HCT116 (cell line): Measurements from ENCODE around the gene SSUH2. TPM values are rescaled to one million over a fixed set of nuclear protein-coding genes. Genes with fewer than 3 reads are reported as not detected.

Source experiments
- ATAC-seq: fragments of 200-7000 bp; cut with Tn5 transposase; 2 replicates; pipeline ENCODE4 v1.9.1; 2020; ENCODE audit warnings: mild to moderate bottlenecking, moderate library complexity
- BruUV-seq: library from RNA; stranded (reverse); fragments of 400-500 nt; replicated peaks from 2 replicates; lab custom pipeline; 2021; lab: Mats Ljungman, UMichigan
- CTCF ChIA-PET: fragments of 300-600 bp; sonication (Branson Sonifier 250); formaldehyde crosslinking; loops from one replicate; lab custom pipeline; 2021; ENCODE audit warnings: antibody characterized with exemption; lab: Charles Lee
- POLR2A ChIA-PET: fragments of 300-600, 350-600 bp; sonication (Branson Sonifier 250); formaldehyde crosslinking; loops from one replicate; lab custom pipeline; 2021; ENCODE audit warnings: antibody characterized with exemption; lab: Charles Lee
- RAD21 ChIA-PET, 2 experiments: fragments of 300-600 bp; sonication (Branson Sonifier 250); formaldehyde crosslinking; loops; one replicate each; lab custom pipeline; 2023; ENCODE audit warnings: low total read pairs in 2 of 2; ENCODE audit not compliant: uncharacterized antibody in 2 of 2, unreplicated experiment in 2 of 2, low non-redundant PET in 1 of 2; lab: Charles Lee
- DNase-seq: peaks from one replicate; pipeline ENCODE4 v3.0.0-alpha.2; 2010; ENCODE audit warnings: low read depth, low spot score
- H2AFZ ChIP-seq: fragments of 200-600 bp; shearing (Covaris generic), sonication (generic); 2 replicates; pipeline ENCODE4 v1.6.1; 2017; ENCODE audit warnings: low read depth, mixed run types, mixed read lengths, antibody characterized with exemption, low read length; ENCODE audit not compliant: poor library complexity, severe bottlenecking
- H3K27ac ChIP-seq: 2 replicates; pipeline ENCODE4 v1.5.1; 2012; ENCODE audit warnings: low read depth, low read length
- H3K27me3 ChIP-seq: fragments of 200-600 bp; sonication (generic); 2 replicates; pipeline ENCODE4 v1.6.1; 2016; ENCODE audit warnings: mixed run types, low read length, mixed read lengths; ENCODE audit not compliant: insufficient read depth
- H3K36me3 ChIP-seq, 2 experiments: fragments of 200-500 bp in 1 of 2; fragments of 200-600 bp in 1 of 2; sonication (Bioruptor generic) in 1 of 2; sonication (generic) in 1 of 2; 2 replicates each; pipeline versions ENCODE4 v1.5.1 to v1.6.1; 2014 to 2016; ENCODE audit warnings: low read length in 2 of 2, inconsistent platforms in 1 of 2, mixed read lengths in 1 of 2, mixed run types in 1 of 2; ENCODE audit not compliant: insufficient read depth in 2 of 2, control insufficient read depth in 1 of 2
- H3K4me1 ChIP-seq, 2 experiments: fragments of 200-600 bp in 1 of 2; sonication (generic) in 1 of 2; 2 replicates each; pipeline versions ENCODE4 v1.5.1 to v1.6.1; 2012 to 2017; ENCODE audit warnings: low read length in 2 of 2, inconsistent platforms in 1 of 2, mild to moderate bottlenecking in 1 of 2, mixed read lengths in 1 of 2, mixed run types in 1 of 2, moderate library complexity in 1 of 2; ENCODE audit not compliant: insufficient read depth in 2 of 2, control insufficient read depth in 1 of 2
- H3K4me2 ChIP-seq: fragments of 200-600 bp; sonication (generic); 2 replicates; pipeline ENCODE4 v1.6.1; 2017; ENCODE audit warnings: mixed run types, low read length, mixed read lengths
- H3K4me3 ChIP-seq, 2 experiments: fragments of 200-600 bp in 1 of 2; sonication (generic) in 1 of 2; replicated peaks in 1 of 2; 2 replicates each; pipeline ENCODE4 v1.5.1; 2011 to 2016; ENCODE audit warnings: low read length in 2 of 2, control low read depth in 1 of 2, low read depth in 1 of 2, mild to moderate bottlenecking in 1 of 2, mixed read lengths in 1 of 2, mixed run types in 1 of 2
- H3K79me2 ChIP-seq: fragments of 200-600 bp; sonication (generic); 2 replicates; pipeline ENCODE4 v1.6.1; 2017; ENCODE audit warnings: mild to moderate bottlenecking, mixed run types, low read length, moderate library complexity, mixed read lengths; ENCODE audit not compliant: insufficient read depth
- H3K9ac ChIP-seq: fragments of 200-600 bp; sonication (generic); 2 replicates; pipeline ENCODE4 v1.6.1; 2016; ENCODE audit warnings: low read length, mixed read lengths
- H3K9me2 ChIP-seq: fragments of 200-600 bp; sonication (generic), shearing (Covaris generic); 2 replicates; pipeline ENCODE4 v1.6.1; 2017; ENCODE audit warnings: mixed run types, mild to moderate bottlenecking, moderate library complexity; ENCODE audit not compliant: insufficient read depth
- H3K9me3 ChIP-seq, 2 experiments: fragments of 200-500 bp in 1 of 2; fragments of 200-600 bp in 1 of 2; sonication (Bioruptor generic) in 1 of 2; sonication (generic) in 1 of 2; 2 replicates each; pipeline ENCODE4 v1.6.1; 2014 to 2017; ENCODE audit warnings: low read length in 2 of 2, mixed read lengths in 2 of 2, inconsistent platforms in 1 of 2, low read depth in 1 of 2, mild to moderate bottlenecking in 1 of 2, mixed run types in 1 of 2, moderate library complexity in 1 of 2; ENCODE audit not compliant: control insufficient read depth in 1 of 2, insufficient read depth in 1 of 2
- H4K20me1 ChIP-seq: fragments of 200-600 bp; sonication (generic), shearing (Covaris generic); 2 replicates; pipeline ENCODE4 v1.6.1; 2017; ENCODE audit warnings: mixed run types, mild to moderate bottlenecking, moderate library complexity; ENCODE audit not compliant: insufficient read depth
- POLR2AphosphoS5 ChIP-seq: IDR thresholded peaks from 2 replicates; pipeline ENCODE4 v1.6.1; 2011; ENCODE audit warnings: mild to moderate bottlenecking, low read depth, low read length, moderate library complexity
- RAD21 ChIP-seq: IDR thresholded peaks from 2 replicates; pipeline ENCODE4 v1.6.1; 2012; ENCODE audit warnings: low read depth, mild to moderate bottlenecking
- SRF ChIP-seq: IDR thresholded peaks from 2 replicates; pipeline ENCODE4 v1.6.1; 2012; ENCODE audit warnings: low read depth
- TCF7L2 ChIP-seq: IDR thresholded peaks from 2 replicates; pipeline ENCODE4 v1.7.0; 2011; ENCODE audit warnings: borderline replicate concordance, inconsistent platforms; ENCODE audit not compliant: insufficient read depth, insufficient read length; ENCODE audit errors: extremely low read depth
- intact Hi-C: fragments of 100-400 bp; cut with micrococcal nuclease; formaldehyde crosslinking; loops from 2 replicates; pipeline ENCODE4 v1.10.0; 2022
- total RNA-seq: library from RNA; stranded (reverse); gene quantifications from one replicate; pipeline ENCODE4 v1.2.1, GENCODE V29; 2021; ENCODE audit not compliant: unreplicated experiment

The SSUH2 gene
- total RNA-seq, 1 experiment from 2014 or later: 0.76 TPM

GRCh38 chr3:8573342-8573926 is 71.2 kb downstream of the SSUH2 start (continued):
- TF ChIP-seq SRF: no peak
- no peak for TF ChIP-seq TCF7L2
- TF ChIP-seq RAD21: no peak
- TF ChIP-seq, all 23 proteins: peak for 0

- Histone ChIP-seq H3K79me2 (no peaks in the 10 kb centered on the region), H3K9me3 (no peaks in the 10 kb centered on the region), H3K27me3 (no peaks in the 10 kb centered on the region), H3K27ac (no peak overlapping the region), H2AFZ (no peak overlapping the region), H4K20me1 (no peaks in the 10 kb centered on the region), H3K9ac (no peak overlapping the region), H3K4me1 (peaks cover 0 to 5% of the 10 kb centered on the region in 2 experiments; a peak in 1 of 4 replicates), H3K9me2 (no peaks in the 10 kb centered on the region), H3K4me3 (no peak overlapping the region), H3K4me2 (no peak overlapping the region), H3K36me3 (no peaks in the 10 kb centered on the region)
- ChIA-PET POLR2A (no interaction called here), CTCF (no interaction called here), RAD21 (no interaction called here)
- no peak for TF ChIP-seq POLR2AphosphoS5
- intact Hi-C loops: no loop called here
- DNase-seq: no peak
- ATAC-seq: no peak
- BruUV-seq: no TSS peak
Measured at GRCh38 chr3:8571256-8571655, 73.3 kb downstream of the SSUH2 start.

Other genes starting within 250 kb of the SSUH2 start
- gene LMCD1, start 143.0 kb downstream of the SSUH2 start, total RNA-seq: 4.6 TPM
- gene CAV3, start 89.0 kb upstream of the SSUH2 start, total RNA-seq: not detected
- 1.3 TPM for gene OXTR, start 124.8 kb upstream of the SSUH2 start, total RNA-seq